Activated CD4-positive, CD25-positive, alpha-beta regulatory T cell treated with anti-CD3 and anti-CD28 coated beads, Interleukin-2, amount 50 U/mL, for 24 hours (primary cell): Measurements from ENCODE around the gene TOR2A.

ENCODE experiments used
- ATAC-seq, 2 donors: fragments of 150-1000 bp; cut with Tn5 transposase; one replicate each; pipeline ENCODE4 v1.10.0; 2021; ENCODE audit warnings: mild to moderate bottlenecking in 1 of 2, moderate library complexity in 1 of 2

TOR2A gene

GRCh38 chr9:127715470-127716337 is 19.4 kb downstream of the TOR2A start, which contains the start of the genes PTRH1 and TTC16:
Gene PTRH1 (minus strand): TSS chr9:127715663. CDS start chr9:127715639, 24 bp downstream.
Gene TTC16 (plus strand): TSS chr9:127716079. CDS start chr9:127716146, 67 bp downstream.
- ATAC-seq, result peak; percentile 96 to 97

GRCh38 chr9:127714951-127715469 is 20.1 kb downstream of the TOR2A start:
- ATAC-seq, result peak in 1 of 2 donors; percentile 0

GRCh38 chr9:127714020-127714750 is 20.9 kb downstream of the TOR2A start:
- ATAC-seq, result no peak

GRCh38 chr9:127712867-127713266 is 22.2 kb downstream of the TOR2A start:
- ATAC-seq, result no peak

- no peak for ATAC-seq
Measured at GRCh38 chr9:127712371-127712770, 22.7 kb downstream of the TOR2A start.

- no peak for ATAC-seq
Measured at GRCh38 chr9:127711831-127712274, 23.2 kb downstream of the TOR2A start.

GRCh38 chr9:127711226-127711701 is 23.8 kb downstream of the TOR2A start:
- ATAC-seq, result no peak

GRCh38 chr9:127710204-127710783 is 24.8 kb downstream of the TOR2A start:
- ATAC-seq, result no peak

- ATAC-seq, result no peak
Measured at GRCh38 chr9:127708952-127709587, 26.0 kb downstream of the TOR2A start.

GRCh38 chr9:127707766-127708165 is 27.3 kb downstream of the TOR2A start:
- ATAC-seq, result peak; percentile 65 to 84

GRCh38 chr9:127706836-127707241 is 28.3 kb downstream of the TOR2A start, which contains the start of gene CFAP157:
Gene CFAP157 (plus strand): TSS chr9:127706988. CDS start chr9:127707032, 44 bp downstream.
- no peak for ATAC-seq

GRCh38 chr9:127705577-127706379 is 29.3 kb downstream of the TOR2A start:
- no peak for ATAC-seq

GRCh38 chr9:127703289-127703946 is 31.7 kb downstream of the TOR2A start:
- ATAC-seq, result no peak

GRCh38 chr9:127700594-127701255 is 34.4 kb downstream of the TOR2A start:
- no peak for ATAC-seq

- ATAC-seq, result no peak
Measured at GRCh38 chr9:127700140-127700539, 35.0 kb downstream of the TOR2A start.

- peak; percentile 99 for ATAC-seq
Measured at GRCh38 chr9:127698985-127699670, 36.0 kb downstream of the TOR2A start.

GRCh38 chr9:127698386-127698785 is 36.7 kb downstream of the TOR2A start:
- ATAC-seq, result no peak

GRCh38 chr9:127697575-127697974 is 37.5 kb downstream of the TOR2A start:
- ATAC-seq, result no peak
